GM12874 (cell line): ENCODE data around the gene TBKBP1.
A peak's percentile ranks its signal among the peaks of the same experiment; 100 is the strongest.

Experiments
- CTCF ChIP-seq: IDR thresholded peaks from 2 replicates; pipeline ENCODE4 v1.5.1; 2011; ENCODE audit warnings: low read depth, mild to moderate bottlenecking, control low read depth, low read length, moderate library complexity; ENCODE audit not compliant: insufficient read depth

The TBKBP1 gene

GRCh38 chr17:47697906-47698711 lies 4.1 kb downstream of the TBKBP1 start:
- TF ChIP-seq CTCF: no peak

- peak; percentile 89 for TF ChIP-seq CTCF
Measured at GRCh38 chr17:47698749-47699535, 5.0 kb downstream of the TBKBP1 start.

GRCh38 chr17:47699536-47699840 lies 5.5 kb downstream of the TBKBP1 start:
- TF ChIP-seq CTCF: no peak

- TF ChIP-seq CTCF: no peak
Measured at GRCh38 chr17:47700471-47701449, 6.8 kb downstream of the TBKBP1 start.

- no peak for TF ChIP-seq CTCF
Measured at GRCh38 chr17:47701608-47702007, 7.6 kb downstream of the TBKBP1 start.

GRCh38 chr17:47702391-47702995 lies 8.5 kb downstream of the TBKBP1 start:
- no peak for TF ChIP-seq CTCF
